Suprapubic skin (tissue), 3 donors: Measurements from ENCODE around the gene OSGEPL1.

Experiments used
- CTCF ChIP-seq, 2 donors: fragments of 200-600 bp in 1 of 2; fragments of 450-650 bp in 1 of 2; sonication (generic) in 1 of 2; IDR thresholded peaks; one replicate each; pipeline ENCODE4 v1.5.1; 2016 to 2019; ENCODE audit warnings: antibody characterized with exemption in 2 of 2, mild to moderate bottlenecking in 1 of 2, moderate library complexity in 1 of 2
- EP300 ChIP-seq: sonication (generic); formaldehyde crosslinking; IDR thresholded peaks from one replicate; pipeline ENCODE4 v1.6.1; 2017; ENCODE audit warnings: antibody characterized with exemption

GRCh38 chr2:189751080-189751658 is 11.4 kb downstream of the OSGEPL1 start:
- peak; percentile 24 to 37 for TF ChIP-seq CTCF (IDR thresholded peaks at IDR 0.05)
- TF ChIP-seq EP300, result no peak
